ENCODE data around the gene SLC6A18.
"Not testable (repeated sequence)": the region's sequence is repeated elsewhere in the genome, so short reads cannot be mapped to it uniquely, and the experiment has no call there.

The SLC6A18 gene

GRCh38 chr5:1215320-1216096 is 9.7 kb upstream of the SLC6A18 start:
- no peak for DNase-seq (ENCODE audit: low read depth)

DNA sequence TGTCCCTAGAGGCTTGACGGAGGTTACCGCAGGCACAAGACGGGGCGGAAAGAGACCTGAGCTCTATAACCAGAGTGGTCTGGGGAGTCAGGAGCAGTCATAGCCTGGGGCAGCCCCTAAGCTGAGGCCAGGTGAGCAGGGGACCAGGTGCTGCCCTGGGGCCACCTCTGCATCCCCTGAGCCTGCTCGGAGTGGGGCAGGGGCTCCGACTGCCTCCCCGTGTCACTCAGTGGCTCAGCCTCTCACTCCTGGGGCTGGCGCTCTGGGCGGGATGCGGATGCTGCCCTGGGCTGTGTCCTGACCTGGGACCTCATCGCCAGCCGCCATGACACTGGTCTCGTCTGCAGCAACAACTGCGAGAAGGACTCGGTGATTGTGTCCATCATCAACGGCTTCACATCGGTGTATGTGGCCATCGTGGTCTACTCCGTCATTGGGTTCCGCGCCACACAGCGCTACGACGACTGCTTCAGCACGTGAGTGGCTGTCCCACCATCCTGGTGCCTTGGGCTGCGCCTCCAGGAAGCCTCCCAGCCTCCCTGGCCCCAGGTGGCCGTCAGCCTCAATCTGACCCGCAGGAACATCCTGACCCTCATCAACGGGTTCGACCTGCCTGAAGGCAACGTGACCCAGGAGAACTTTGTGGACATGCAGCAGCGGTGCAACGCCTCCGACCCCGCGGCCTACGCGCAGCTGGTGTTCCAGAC is 8.8 kb upstream of the SLC6A18 start:
- no peak for DNase-seq (ENCODE audit: low read depth)

DNA sequence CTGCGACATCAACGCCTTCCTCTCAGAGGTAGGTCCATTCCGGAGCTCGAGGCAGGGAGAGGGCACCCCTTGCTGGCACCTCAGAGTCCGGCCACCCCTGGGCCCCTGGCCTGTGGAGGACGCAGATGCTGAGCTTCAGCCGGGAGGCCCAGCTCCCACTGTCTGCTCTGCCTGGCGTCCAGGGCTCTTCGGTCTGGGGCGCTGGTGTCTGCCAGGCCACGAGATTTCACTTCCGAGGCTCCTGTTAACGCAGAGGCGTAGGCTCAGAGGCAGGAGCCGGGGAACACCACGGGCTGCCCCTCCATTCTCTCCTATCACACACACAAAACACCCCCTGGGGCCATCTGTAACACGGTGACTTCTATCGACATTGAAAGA is 8.3 kb upstream of the SLC6A18 start:
- DNase-seq (ENCODE audit: low read depth): no peak

DNA sequence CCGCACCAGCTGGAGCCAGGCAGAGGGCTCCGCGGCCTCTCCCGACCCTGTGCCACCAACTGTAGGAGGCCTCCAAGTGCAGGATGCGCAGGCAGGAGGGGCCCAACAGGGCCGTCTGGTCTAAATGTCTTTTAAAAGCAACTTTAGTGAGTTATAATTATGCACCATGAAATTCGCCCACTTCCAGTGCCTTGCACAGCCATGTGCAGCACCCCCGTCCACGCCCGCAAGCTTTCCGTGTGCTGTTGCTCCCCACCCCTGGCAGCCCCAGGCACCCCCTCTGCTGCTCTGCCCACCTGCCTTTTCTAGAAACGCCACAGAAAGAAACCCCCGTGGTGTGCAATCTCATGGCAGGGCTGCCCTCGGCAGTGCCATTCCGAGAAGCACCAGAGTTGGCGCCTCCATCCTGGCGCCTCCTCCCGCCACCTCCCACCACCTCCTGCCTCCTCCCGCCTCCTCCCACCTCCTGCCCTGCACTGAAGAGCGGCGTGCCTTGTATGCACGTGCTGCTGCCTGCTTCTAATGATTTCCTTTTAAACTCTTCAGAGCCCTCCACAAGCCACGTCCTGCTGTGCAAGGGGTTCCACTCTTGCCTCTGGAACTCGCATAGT is 7.5 kb upstream of the SLC6A18 start:
- DNase-seq (ENCODE audit: low read depth): no peak

DNA sequence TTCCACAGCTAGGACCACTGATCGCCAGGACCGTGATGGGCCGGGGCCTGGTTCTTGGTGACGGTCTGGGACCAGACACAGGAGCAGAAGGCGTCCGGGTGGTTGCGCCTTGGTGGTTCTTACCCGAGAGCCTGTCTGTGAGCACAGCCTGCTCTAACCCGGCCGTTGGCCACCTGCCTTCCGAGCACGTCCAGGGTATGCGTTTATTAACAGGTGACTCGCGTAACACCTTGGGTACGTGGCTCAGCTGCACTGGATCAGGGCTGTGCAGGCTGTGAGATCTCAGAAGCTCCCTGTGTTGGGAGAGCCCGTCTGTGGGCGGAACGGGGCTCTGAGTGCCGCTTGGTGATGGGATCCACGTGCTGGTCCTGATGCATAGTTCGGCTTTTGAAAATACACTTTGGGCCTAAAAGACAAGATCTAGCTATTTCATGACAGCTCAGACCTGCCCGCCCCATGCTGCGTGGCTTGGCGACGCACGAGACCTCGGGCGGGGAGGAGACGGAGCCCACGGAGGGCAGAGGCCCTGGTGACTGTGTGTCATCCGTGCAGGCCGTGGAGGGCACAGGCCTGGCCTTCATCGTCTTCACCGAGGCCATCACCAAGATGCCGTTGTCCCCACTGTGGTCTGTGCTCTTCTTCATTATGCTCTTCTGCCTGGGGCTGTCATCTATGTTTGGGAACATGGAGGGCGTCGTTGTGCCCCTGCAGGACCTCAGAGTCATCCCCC is 6.7 kb upstream of the SLC6A18 start:
- DNase-seq (ENCODE audit: low read depth): no peak

- DNase-seq (ENCODE audit: low read depth): no peak
Measured at GRCh38 chr5:1219098-1219767, 5.9 kb upstream of the SLC6A18 start.

GRCh38 chr5:1219768-1220100 is 5.4 kb upstream of the SLC6A18 start:
- no peak for DNase-seq (ENCODE audit: low read depth)

DNA sequence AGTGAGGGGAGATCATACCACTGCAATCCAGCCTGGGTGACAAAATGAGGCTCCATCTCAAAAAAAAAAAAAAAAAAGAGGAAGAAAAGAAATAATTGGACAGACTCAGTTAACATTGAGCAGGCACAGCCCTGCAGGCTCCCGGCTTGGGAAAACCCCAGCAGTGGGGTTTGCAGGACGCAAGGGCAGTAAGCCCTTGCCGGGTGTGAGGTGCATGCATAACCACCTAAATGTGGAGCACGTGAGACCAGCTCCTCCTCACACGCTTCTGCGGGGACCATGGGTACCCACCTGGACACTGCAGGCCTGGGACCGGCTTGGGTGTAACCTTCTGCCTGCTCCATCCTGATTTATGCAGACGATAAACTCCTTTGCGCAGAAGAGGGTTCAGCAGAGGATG is 4.8 kb upstream of the SLC6A18 start:
- no peak for DNase-seq (ENCODE audit: low read depth)

- no peak for DNase-seq (ENCODE audit: low read depth)
Measured at GRCh38 chr5:1220831-1221230, 4.3 kb upstream of the SLC6A18 start.

DNA sequence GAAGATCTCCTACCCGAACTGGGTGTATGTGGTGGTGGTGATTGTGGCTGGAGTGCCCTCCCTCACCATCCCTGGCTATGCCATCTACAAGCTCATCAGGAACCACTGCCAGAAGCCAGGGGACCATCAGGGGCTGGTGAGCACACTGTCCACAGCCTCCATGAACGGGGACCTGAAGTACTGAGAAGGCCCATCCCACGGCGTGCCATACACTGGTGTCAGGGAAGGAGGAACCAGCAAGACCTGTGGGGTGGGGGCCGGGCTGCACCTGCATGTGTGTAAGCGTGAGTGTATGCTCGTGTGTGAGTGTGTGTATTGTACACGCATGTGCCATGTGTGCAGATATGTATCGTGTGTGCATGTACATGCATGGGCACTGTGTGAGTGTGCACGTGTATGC is 3.5 kb upstream of the SLC6A18 start:
- DNase-seq (ENCODE audit: low read depth): no peak

DNA sequence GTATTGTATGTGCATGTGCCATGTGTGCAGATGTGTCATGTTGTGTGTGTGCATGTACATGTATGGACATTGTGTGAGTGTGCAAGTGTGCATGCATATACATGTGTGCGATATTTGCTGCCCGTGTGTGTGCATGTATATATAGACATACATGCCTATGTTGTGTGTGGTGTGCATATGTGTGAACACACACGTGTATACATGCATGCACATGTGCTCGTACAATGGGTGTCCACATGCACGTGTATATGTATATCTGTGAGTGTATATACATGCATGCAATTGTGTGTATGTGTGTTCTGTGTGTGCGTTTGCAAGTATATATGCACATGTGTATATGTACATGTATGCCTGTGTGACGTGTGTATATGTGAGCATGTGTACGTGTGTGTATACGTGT is 3.0 kb upstream of the SLC6A18 start:
- no peak for DNase-seq (ENCODE audit: low read depth)

GRCh38 chr5:1222621-1223277 is 2.4 kb upstream of the SLC6A18 start:
- DNase-seq (ENCODE audit: low read depth): no peak

- no peak for DNase-seq (ENCODE audit: low read depth)
Measured at GRCh38 chr5:1223278-1223670, 1.9 kb upstream of the SLC6A18 start.

DNA sequence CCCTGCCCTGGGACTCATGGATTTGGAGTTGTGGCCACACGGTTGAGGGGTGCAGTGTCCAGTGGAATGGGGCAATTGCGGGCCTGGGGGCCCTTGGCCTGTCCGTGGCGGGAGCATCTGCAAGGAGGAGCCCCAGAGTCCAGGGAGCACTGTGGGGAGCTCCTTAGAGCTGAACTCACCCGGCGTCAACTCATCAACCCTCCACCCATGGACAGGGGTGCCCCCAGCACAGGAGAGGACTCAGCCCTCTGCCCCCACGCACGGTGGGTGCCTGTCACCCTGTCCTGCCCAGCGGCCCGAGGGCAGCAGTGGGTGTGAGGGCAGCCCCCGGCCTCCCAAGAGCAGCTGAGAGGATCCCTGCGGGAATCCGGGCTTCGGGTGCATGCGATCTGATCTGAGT is 550 bp upstream of the SLC6A18 start:
- DNase-seq (ENCODE audit: low read depth): no peak

DNA sequence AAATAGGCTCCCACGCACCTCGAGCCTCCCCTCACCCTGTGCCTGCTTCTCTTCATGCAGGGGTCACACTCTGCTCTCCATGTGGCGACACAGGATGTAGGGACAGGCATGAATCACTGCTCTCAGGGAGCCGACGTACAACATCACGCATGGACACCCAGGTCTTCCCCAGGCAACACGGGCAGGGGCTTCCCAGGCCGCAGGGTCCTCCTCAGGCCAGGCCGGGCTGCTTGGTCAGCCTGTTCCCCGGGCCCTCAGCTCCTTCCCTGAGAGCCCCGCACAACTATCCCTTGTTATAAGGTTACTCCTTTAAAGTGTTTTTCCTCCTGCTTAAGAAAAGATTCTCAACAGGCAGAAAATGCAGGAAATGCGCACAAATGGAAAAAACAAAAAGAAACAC is 1.1 kb downstream of the SLC6A18 start:
- no peak for DNase-seq (ENCODE audit: low read depth)

- no peak for DNase-seq (ENCODE audit: low read depth)
Measured at GRCh38 chr5:1226839-1227581, 1.8 kb downstream of the SLC6A18 start.

GRCh38 chr5:1227667-1228066 is 2.5 kb downstream of the SLC6A18 start:
- no peak for DNase-seq (ENCODE audit: low read depth)

GRCh38 chr5:1228120-1228519 is 2.9 kb downstream of the SLC6A18 start:
- DNase-seq (ENCODE audit: low read depth): no peak

DNA sequence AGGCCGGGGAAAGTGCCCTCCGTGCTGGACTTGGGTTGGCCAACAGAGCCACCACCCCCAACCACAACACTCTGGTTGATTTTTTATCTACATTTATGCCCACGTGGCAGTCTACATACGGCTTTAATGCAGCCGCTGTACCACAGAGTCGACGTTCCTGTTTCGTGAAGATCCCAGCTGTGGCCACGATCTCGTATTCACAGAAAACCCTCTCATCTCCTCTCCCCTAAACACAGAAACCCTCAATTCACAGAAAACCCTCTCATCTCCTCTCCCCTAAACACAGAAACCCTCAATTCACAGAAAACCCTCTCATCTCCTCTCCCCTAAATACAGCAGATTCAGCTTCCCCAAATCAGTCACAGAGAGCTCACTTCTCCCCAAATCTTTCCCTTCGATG is 3.8 kb downstream of the SLC6A18 start:
- not testable (repeated sequence) for DNase-seq (ENCODE audit: low read depth)

- DNase-seq (ENCODE audit: low read depth): no peak
Measured at GRCh38 chr5:1229822-1230221, 4.6 kb downstream of the SLC6A18 start.

DNA sequence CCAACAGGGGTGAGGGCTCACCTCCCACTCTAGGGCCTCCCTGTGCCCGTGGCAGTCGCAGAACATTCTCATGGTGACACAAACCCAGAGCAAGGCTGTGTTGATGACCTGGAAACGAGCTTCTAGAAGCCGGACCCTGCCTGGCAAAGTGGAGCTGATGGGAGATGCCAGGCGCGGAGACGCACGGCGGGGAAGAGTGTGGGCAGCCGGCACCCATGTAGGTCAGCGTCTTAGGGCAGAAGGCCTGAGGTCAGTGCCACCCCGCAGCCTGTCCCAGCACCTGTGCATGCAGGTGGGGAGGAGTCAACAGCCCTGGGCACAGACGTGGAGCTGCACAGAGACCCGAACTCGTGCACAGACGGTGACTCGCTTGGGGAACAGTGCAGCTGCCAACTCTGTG is 5.4 kb downstream of the SLC6A18 start:
- no peak for DNase-seq (ENCODE audit: low read depth)
